PC-3 (cell line): Measurements from ENCODE around the gene FILIP1L. TPM values are rescaled to one million over a fixed set of nuclear protein-coding genes. Genes with fewer than 3 reads are reported as not detected.

ENCODE experiments used
- ATAC-seq: fragments of 200-7000 bp; cut with Tn5 transposase; 2 replicates; pipeline ENCODE4 v1.9.1; 2020; ENCODE audit warnings: mild to moderate bottlenecking, moderate library complexity
- BruUV-seq: library from RNA; stranded (reverse); fragments of 400-500 nt; replicated peaks from 2 replicates; lab custom pipeline; 2021; lab: Mats Ljungman, UMichigan
- CTCF ChIA-PET: fragments of 300-600 bp; sonication (Branson Sonifier 250); formaldehyde crosslinking; loops from one replicate; lab custom pipeline; 2022; ENCODE audit warnings: antibody characterized with exemption; lab: Charles Lee
- POLR2A ChIA-PET: fragments of 300-600 bp; sonication (Branson Sonifier 250); formaldehyde crosslinking; loops from one replicate; lab custom pipeline; 2022; ENCODE audit warnings: antibody characterized with exemption; ENCODE audit not compliant: unreplicated experiment; lab: Charles Lee
- DNase-seq: peaks from one replicate; pipeline ENCODE4 v3.0.0-alpha.2; 2015
- H2AFZ ChIP-seq: fragments of 300-600 bp; sonication (generic); 2 replicates; pipeline ENCODE4 v1.6.0; 2016; ENCODE audit warnings: antibody characterized with exemption, low read length
- H3F3A ChIP-seq: fragments of 300-600 bp; sonication (generic); one replicate; pipeline ENCODE4 v1.6.0; 2017; ENCODE audit warnings: antibody characterized with exemption, low read length, control low read depth, mild to moderate bottlenecking; ENCODE audit not compliant: unreplicated experiment
- H3K27ac ChIP-seq: fragments of 300-600 bp; sonication (generic); 2 replicates; pipeline ENCODE4 v1.5.1; 2016; ENCODE audit warnings: mild to moderate bottlenecking, low read length
- H3K27me3 ChIP-seq: fragments of 300-600 bp; sonication (generic); 2 replicates; pipeline ENCODE4 v1.6.1; 2016; ENCODE audit warnings: low read length, mixed read lengths
- H3K36me3 ChIP-seq: fragments of 300-600 bp; sonication (generic); 2 replicates; pipeline ENCODE4 v1.6.1; 2016; ENCODE audit warnings: low read depth, mixed run types, low read length, mixed read lengths
- H3K4me1 ChIP-seq: fragments of 300-600 bp; sonication (generic); 2 replicates; pipeline ENCODE4 v1.5.1; 2016; ENCODE audit warnings: low read length; ENCODE audit not compliant: insufficient read depth
- H3K4me2 ChIP-seq: fragments of 300-600 bp; sonication (generic); 2 replicates; pipeline ENCODE4 v1.6.0; 2016; ENCODE audit warnings: low read length
- H3K4me3 ChIP-seq: fragments of 300-600 bp; sonication (generic); 2 replicates; pipeline ENCODE4 v1.5.1; 2016; ENCODE audit warnings: mild to moderate bottlenecking, low read length, mixed read lengths
- H3K79me2 ChIP-seq: fragments of 300-600 bp; sonication (generic); 2 replicates; pipeline ENCODE4 v1.6.1; 2017; ENCODE audit warnings: low read length, mixed read lengths
- H3K9ac ChIP-seq: fragments of 300-600 bp; sonication (generic); 2 replicates; pipeline ENCODE4 v1.6.0; 2016; ENCODE audit warnings: mild to moderate bottlenecking, low read length
- H3K9me2 ChIP-seq: fragments of 300-600 bp; sonication (generic); replicated peaks from 2 replicates; pipeline ENCODE4 v1.6.1; 2016; ENCODE audit warnings: mixed run types, low read length, mixed read lengths
- H3K9me3 ChIP-seq: fragments of 300-600 bp; sonication (generic); 2 replicates; pipeline ENCODE4 v1.6.1; 2016; ENCODE audit warnings: low read length, mixed read lengths
- H4K20me1 ChIP-seq: fragments of 300-600 bp; sonication (generic); 2 replicates; pipeline ENCODE4 v1.6.1; 2016; ENCODE audit warnings: low read length, mixed read lengths
- EZH2 ChIP-seq: fragments of 300-600 bp; sonication (generic); IDR thresholded peaks from one replicate; pipeline ENCODE4 v1.6.1; 2017; ENCODE audit warnings: antibody characterized with exemption, mild to moderate bottlenecking, low read length; ENCODE audit not compliant: unreplicated experiment
- EZH2phosphoT487 ChIP-seq: fragments of 300-600 bp; sonication (generic); IDR thresholded peaks from 2 replicates; pipeline ENCODE4 v1.6.1; 2018; ENCODE audit warnings: mild to moderate bottlenecking, antibody characterized with exemption, low read length, borderline replicate concordance
- intact Hi-C: fragments of 100-400 bp; cut with micrococcal nuclease; formaldehyde crosslinking; loops from 2 replicates; pipeline ENCODE4 v1.9.0; 2023
- total RNA-seq: library from RNA; depleted of rRNA; stranded (reverse); fragments of >200 nt; gene quantifications from 2 replicates; pipeline ENCODE4 v1.2.3, GENCODE V29; 2014
- TF ChIP-seq, protein P1 (sequence below): fragments of 300-600 bp; sonication (generic); conservative IDR thresholded peaks from 2 replicates; pipeline ENCODE4 v1.5.1; 2017; ENCODE audit warnings: antibody characterized with exemption, low read depth, mild to moderate bottlenecking, low read length

FILIP1L gene
- total RNA-seq, 1 experiment from 2014 or later, result not detected

DNA sequence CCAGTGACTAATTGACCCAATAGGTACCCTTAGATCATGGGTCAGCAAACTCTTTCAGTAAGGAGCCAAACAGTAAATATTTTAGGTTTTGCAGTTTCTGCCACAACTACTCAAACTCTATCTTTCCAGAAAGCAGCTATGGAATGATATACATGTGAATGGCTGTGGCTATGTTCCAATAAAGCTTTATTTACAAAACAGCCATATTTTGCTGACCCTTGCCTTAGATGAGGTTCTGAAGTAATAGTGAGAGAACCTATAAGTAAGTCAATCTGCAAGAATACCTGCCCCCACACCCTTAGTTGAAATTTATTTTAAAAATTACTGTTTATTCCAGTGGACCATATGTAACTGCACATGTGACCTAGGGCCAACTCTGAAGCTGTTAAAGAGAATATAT, 162.6 kb downstream of the FILIP1L start:
- ATAC-seq, result no peak
- no peaks in the 10 kb centered on the region for H3K27me3 ChIP-seq
- H3K9ac ChIP-seq, result no peak overlapping the region
- no peak for DNase-seq
- H3K9me2 ChIP-seq, result no peaks in the 10 kb centered on the region
- H3K4me3 ChIP-seq, result no peak overlapping the region
- intact Hi-C loops, result no loop called here
- H3K4me2 ChIP-seq, result no peak overlapping the region
- TF ChIP-seq EZH2phosphoT487 (no peak), EZH2 (no peak)
- TF ChIP-seq, protein P1, sequence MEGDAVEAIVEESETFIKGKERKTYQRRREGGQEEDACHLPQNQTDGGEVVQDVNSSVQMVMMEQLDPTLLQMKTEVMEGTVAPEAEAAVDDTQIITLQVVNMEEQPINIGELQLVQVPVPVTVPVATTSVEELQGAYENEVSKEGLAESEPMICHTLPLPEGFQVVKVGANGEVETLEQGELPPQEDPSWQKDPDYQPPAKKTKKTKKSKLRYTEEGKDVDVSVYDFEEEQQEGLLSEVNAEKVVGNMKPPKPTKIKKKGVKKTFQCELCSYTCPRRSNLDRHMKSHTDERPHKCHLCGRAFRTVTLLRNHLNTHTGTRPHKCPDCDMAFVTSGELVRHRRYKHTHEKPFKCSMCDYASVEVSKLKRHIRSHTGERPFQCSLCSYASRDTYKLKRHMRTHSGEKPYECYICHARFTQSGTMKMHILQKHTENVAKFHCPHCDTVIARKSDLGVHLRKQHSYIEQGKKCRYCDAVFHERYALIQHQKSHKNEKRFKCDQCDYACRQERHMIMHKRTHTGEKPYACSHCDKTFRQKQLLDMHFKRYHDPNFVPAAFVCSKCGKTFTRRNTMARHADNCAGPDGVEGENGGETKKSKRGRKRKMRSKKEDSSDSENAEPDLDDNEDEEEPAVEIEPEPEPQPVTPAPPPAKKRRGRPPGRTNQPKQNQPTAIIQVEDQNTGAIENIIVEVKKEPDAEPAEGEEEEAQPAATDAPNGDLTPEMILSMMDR, result no peak
- no peak overlapping the region for H3K27ac ChIP-seq
- H3K4me1 ChIP-seq, result peaks cover 9% of the 10 kb centered on the region
- no peaks in the 10 kb centered on the region for H3K9me3 ChIP-seq
- CTCF ChIA-PET, result no interaction called here
- BruUV-seq, result no TSS peak
- POLR2A ChIA-PET, result no interaction called here
- no peak overlapping the region for H2AFZ ChIP-seq
- H4K20me1 ChIP-seq, result no peaks in the 10 kb centered on the region
- no peaks in the 10 kb centered on the region for H3K79me2 ChIP-seq
- no peaks in the 10 kb centered on the region for H3K36me3 ChIP-seq
- no peaks in the 10 kb centered on the region for H3F3A ChIP-seq

DNA sequence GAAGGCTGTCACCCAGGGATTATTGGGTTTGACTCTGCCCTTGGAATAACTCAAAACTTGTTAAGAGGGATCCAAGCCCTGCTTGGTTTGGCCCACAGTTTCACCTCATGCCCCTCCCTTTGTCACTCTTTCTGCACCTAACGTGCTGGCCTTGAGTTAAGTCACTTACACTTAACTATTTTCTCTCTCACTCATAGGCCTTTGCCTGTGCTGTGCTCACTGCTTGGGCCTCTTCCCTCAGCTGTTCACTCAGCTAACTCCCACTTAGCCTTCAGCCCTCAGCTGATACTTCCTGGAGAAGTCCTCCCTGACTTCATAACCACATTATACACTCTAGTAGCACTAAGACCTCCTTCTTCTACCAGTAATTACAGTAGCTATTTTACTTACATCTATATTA, 163.4 kb downstream of the FILIP1L start:
- Histone ChIP-seq H3K27me3 (no peaks in the 10 kb centered on the region), H3K4me2 (no peak overlapping the region), H3K36me3 (no peaks in the 10 kb centered on the region), H3K4me3 (no peak overlapping the region), H3K79me2 (no peaks in the 10 kb centered on the region), H3F3A (no peaks in the 10 kb centered on the region), H3K27ac (no peak overlapping the region), H4K20me1 (no peaks in the 10 kb centered on the region), H2AFZ (no peak overlapping the region), H3K4me1 (peaks cover 9% of the 10 kb centered on the region), H3K9ac (no peak overlapping the region), H3K9me2 (no peaks in the 10 kb centered on the region), H3K9me3 (no peaks in the 10 kb centered on the region)
- no peak for ATAC-seq
- no TSS peak for BruUV-seq
- intact Hi-C loops, result no loop called here
- TF ChIP-seq, protein P1, result no peak
- no peak for TF ChIP-seq EZH2
- no peak for TF ChIP-seq EZH2phosphoT487
- ChIA-PET CTCF (no interaction called here), POLR2A (no interaction called here)
- DNase-seq, result no peak

DNA sequence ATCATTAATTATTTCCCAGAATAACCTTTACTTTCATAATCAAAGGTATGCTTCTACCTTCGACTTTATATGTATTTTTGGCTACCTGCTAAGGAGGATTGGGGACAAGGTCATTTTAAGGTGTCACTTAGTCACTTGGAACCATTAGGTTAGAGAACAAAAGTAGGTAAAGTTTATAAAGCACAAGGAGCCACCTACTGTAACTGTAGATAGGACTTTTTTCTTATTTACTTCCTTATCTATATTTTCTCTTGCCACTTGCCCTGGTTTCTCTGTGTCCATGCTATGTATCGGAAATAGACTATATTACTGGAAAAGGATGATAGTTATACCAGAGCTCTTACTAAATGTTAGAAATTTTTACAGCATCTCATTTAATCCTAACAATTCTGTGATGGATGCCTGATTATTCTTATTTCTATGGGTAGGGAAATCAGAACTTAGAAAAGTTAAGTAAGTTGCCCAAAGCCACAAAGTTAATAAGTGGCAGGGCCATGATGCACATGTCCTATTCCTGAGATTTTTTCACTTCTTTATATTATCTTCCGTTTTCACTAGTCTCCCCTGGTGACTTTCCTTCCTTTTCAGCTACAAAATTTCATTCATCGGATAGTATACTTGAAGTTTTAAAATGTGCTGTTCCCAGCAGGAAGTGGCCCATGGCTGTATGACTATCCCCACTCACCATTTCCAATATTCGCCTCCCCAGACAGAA, 164.2 kb downstream of the FILIP1L start:
- Histone ChIP-seq H4K20me1 (no peaks in the 10 kb centered on the region), H3K9ac (no peak overlapping the region), H3K4me2 (no peak overlapping the region), H3K36me3 (no peaks in the 10 kb centered on the region), H3K9me2 (no peaks in the 10 kb centered on the region), H2AFZ (no peak overlapping the region), H3F3A (no peaks in the 10 kb centered on the region), H3K9me3 (no peaks in the 10 kb centered on the region), H3K27me3 (no peaks in the 10 kb centered on the region), H3K4me3 (no peak overlapping the region), H3K27ac (no peak overlapping the region), H3K79me2 (0 out of 2 replicates have a peak, but pooled peaks cover under 1% of the 10 kb centered on the region), H3K4me1 (peaks cover 13% of the 10 kb centered on the region)
- no TSS peak for BruUV-seq
- ChIA-PET POLR2A (no interaction called here), CTCF (no interaction called here)
- intact Hi-C loops, result no loop called here
- TF ChIP-seq, protein P1, result no peak
- no peak for TF ChIP-seq EZH2
- no peak for TF ChIP-seq EZH2phosphoT487
- DNase-seq, result no peak
- no peak for ATAC-seq
